Measurements from ENCODE around the gene ST7. TPM values are rescaled to one million over a fixed set of nuclear protein-coding genes. Genes with fewer than 3 reads are reported as not detected.

Gene ST7
- total and polyA plus RNA-seq, 2 of the 8 experiments (the other 6 are each of a cell fraction or from before 2014, with no cell fraction given), result 16.3 to 18.0 TPM

- Histone ChIP-seq H2BK15ac (ENCODE audit: low read length) (no peak overlapping the region), H3K79me1 (ENCODE audit: low read depth, low read length) (no peaks in the 10 kb centered on the region), H3K36me3 (ENCODE audit: control insufficient read depth in 2 of 4, insufficient read depth in 4 of 4, low read length in 3 of 4) (no peaks in the 10 kb centered on the region), H4K20me1 (replicated peaks in 1 of 2; ENCODE audit: control insufficient read depth in 1 of 2, insufficient read depth in 2 of 2, low read length in 2 of 2) (no peaks in the 10 kb centered on the region), H3K4ac (replicated peaks; ENCODE audit: insufficient read length, low read depth, low read length) (no peak overlapping the region), H2AFZ (ENCODE audit: low read length) (no peak overlapping the region), H3K9me3 (ENCODE audit: insufficient read depth in 2 of 2, low read depth in 1 of 2, low read length in 1 of 2) (no peaks in the 10 kb centered on the region), H3K23ac (ENCODE audit: insufficient read length) (no peak overlapping the region), H3K27ac (ENCODE audit: low read depth, low read length) (no peak overlapping the region), H3K27me3 (replicated peaks in 1 of 4; ENCODE audit: control insufficient read depth in 3 of 4, extremely low read depth in 1 of 4, insufficient read depth in 3 of 4, low read length in 3 of 4) (no peaks in the 10 kb centered on the region), H3K14ac (ENCODE audit: insufficient read length) (no peak overlapping the region), H3K4me1 (replicated peaks in 1 of 4; ENCODE audit: control insufficient read depth in 3 of 4, insufficient read depth in 4 of 4, low read length in 3 of 4) (no peaks in the 10 kb centered on the region), H2BK5ac (ENCODE audit: low read depth, low read length) (no peak overlapping the region), H2AK5ac (ENCODE audit: low read depth, low read length) (no peak overlapping the region), H2BK12ac (ENCODE audit: low read depth, low read length) (no peak overlapping the region), H2BK20ac (ENCODE audit: low read length) (no peak overlapping the region), H3K23me2 (ENCODE audit: low read depth, low read length) (no peaks in the 10 kb centered on the region), H3K4me3 (ENCODE audit: extremely low read depth in 1 of 4, insufficient read depth in 2 of 4, low read depth in 3 of 4, low read length in 4 of 4) (no peak overlapping the region), H3K18ac (ENCODE audit: extremely low read depth, low read length) (no peak overlapping the region), H3K56ac (replicated peaks; ENCODE audit: insufficient read length, low read depth, low read length) (no peak overlapping the region), H3K9ac (replicated peaks in 1 of 4; ENCODE audit: extremely low read depth in 1 of 4, low read depth in 3 of 4, low read length in 3 of 4) (no peak overlapping the region), H2BK120ac (replicated peaks; ENCODE audit: low read depth, low read length) (no peak overlapping the region), H3K4me2 (ENCODE audit: insufficient read depth in 1 of 2, low read depth in 2 of 2, low read length in 2 of 2) (no peak overlapping the region), H4K8ac (ENCODE audit: extremely low read depth, insufficient read depth, low read length) (no peak overlapping the region), H3K79me2 (ENCODE audit: control insufficient read depth in 1 of 2, insufficient read depth in 2 of 2, low read length in 2 of 2) (0 out of 4 replicates have a peak, but pooled peaks cover 0 to 4% of the 10 kb centered on the region in 2 experiments), H4K91ac (replicated peaks; ENCODE audit: insufficient read length, low read length) (no peak overlapping the region), H4K5ac (ENCODE audit: insufficient read length, low read depth, low read length) (no peak overlapping the region)
- POLR2A ChIA-PET (ENCODE audit: partially characterized antibody), result no interaction called here
- TF ChIP-seq NANOG (IDR thresholded peaks at IDR 0.05; ENCODE audit: insufficient read depth, low read depth, low read length, poor library complexity, severe bottlenecking) (no peak), GABPA (IDR thresholded peaks at IDR 0.05; ENCODE audit: borderline replicate concordance, insufficient read depth, low read length) (no peak), GTF2F1 (IDR thresholded peaks at IDR 0.05; ENCODE audit: borderline replicate concordance, low read depth, low read length) (no peak), ASH2L (IDR thresholded peaks at IDR 0.05; ENCODE audit: low read length) (no peak), SP1 (IDR thresholded peaks at IDR 0.05; ENCODE audit: low read depth, low read length) (no peak), POLR2AphosphoS5 (IDR thresholded peaks at IDR 0.05; ENCODE audit: low read depth, low read length) (no peak), RBBP5 (IDR thresholded peaks at IDR 0.05; ENCODE audit: borderline replicate concordance, low read depth, low read length) (no peak), EZH2 (IDR thresholded peaks at IDR 0.05; ENCODE audit: low read depth, low read length, severe bottlenecking) (no peak), JUN (IDR thresholded peaks at IDR 0.05; ENCODE audit: low read depth, low read length) (no peak)
- FAIRE-seq (no peak), DNase-seq (ENCODE audit: low read depth in 1 of 2, low spot score in 2 of 2) (no peak)
- CTCF ChIA-PET (ENCODE audit: partially characterized antibody), result interaction anchor here (1.0 to 5.1 kb wide), 9 partner anchors 9 to 187 kb away, joined by 3 to 32 read pairs (median 4); no protein-coding TSS in a partner anchor
- 92% methylated on average over 2 of the region's 2 CpGs; no CpG with 5 or more reads in 1 of the 2 experiments for WGBS, 2 experiments (ENCODE audit: extremely low coverage in 1 of 2, insufficient coverage in 1 of 2, insufficient read length in 1 of 2, insufficient replicate concordance in 2 of 2, low coverage in 1 of 2, low lambda C conversion rate in 2 of 2, missing lambda C conversion rate in 1 of 2)
Observed at GRCh38 chr7:117014099-117014656, 60.9 kb downstream of the ST7 start.

All from H1 (cell line).